SK-N-SH (cell line): Measurements from ENCODE around the gene PLB1. TPM values are rescaled to one million over a fixed set of nuclear protein-coding genes. Genes with fewer than 3 reads are reported as not detected.

Source experiments
- CTCF ChIA-PET: fragments of 300-600, 350-600 bp; formaldehyde crosslinking; extraction: SDS; loops from one replicate; lab custom pipeline; 2021; lab: Yijun Ruan, JAX
- POLR2A ChIA-PET: fragments of 350-600 bp; sonication (Branson Sonifier 250); formaldehyde crosslinking; extraction: SDS; loops from one replicate; lab custom pipeline; 2020; ENCODE audit warnings: antibody characterized with exemption, inconsistent platforms; lab: Yijun Ruan, JAX
- DNase-seq: peaks from one replicate; pipeline ENCODE4 v3.0.0; 2012
- H2AFZ ChIP-seq: fragments of 200-600 bp; sonication (generic); 2 replicates; pipeline ENCODE4 v1.8.1; 2016; ENCODE audit warnings: antibody characterized with exemption, mild to moderate bottlenecking, low read depth
- H3F3A ChIP-seq: fragments of 200-600 bp; sonication (generic); replicated peaks from 2 replicates; pipeline ENCODE3; 2016; ENCODE audit warnings: antibody characterized with exemption, mild to moderate bottlenecking; ENCODE audit not compliant: insufficient read depth
- H3K27ac ChIP-seq, 2 experiments: fragments of 200-500 bp in 1 of 2; fragments of 200-600 bp in 1 of 2; sonication (Bioruptor generic) in 1 of 2; sonication (generic), shearing (Covaris generic) in 1 of 2; 2 replicates each; pipeline versions ENCODE4 v1.5.1 to v1.6.1; 2014 to 2016; ENCODE audit warnings: low read depth in 2 of 2, inconsistent platforms in 1 of 2, low read length in 1 of 2, mild to moderate bottlenecking in 1 of 2, mixed read lengths in 1 of 2
- H3K27me3 ChIP-seq: fragments of 200-600 bp; sonication (generic), shearing (Covaris generic); 2 replicates; pipeline ENCODE4 v1.6.1; 2016; ENCODE audit warnings: mixed run types; ENCODE audit not compliant: insufficient read depth
- H3K36me3 ChIP-seq, 2 experiments: fragments of 200-500 bp in 1 of 2; fragments of 200-600 bp in 1 of 2; sonication (Bioruptor generic) in 1 of 2; sonication (generic) in 1 of 2; replicated peaks in 1 of 2; 2 replicates each; pipeline versions ENCODE3 to v1.5.1; 2014 to 2016; ENCODE audit warnings: low read length in 1 of 2, mild to moderate bottlenecking in 1 of 2; ENCODE audit not compliant: insufficient read depth in 2 of 2, control insufficient read depth in 1 of 2
- H3K4me1 ChIP-seq, 2 experiments: fragments of 200-500 bp in 1 of 2; fragments of 200-600 bp in 1 of 2; sonication (Bioruptor generic) in 1 of 2; sonication (generic), shearing (Covaris generic) in 1 of 2; 2 replicates each; pipeline versions ENCODE4 v1.5.1 to v1.6.1; 2014 to 2016; ENCODE audit warnings: low read depth in 1 of 2, low read length in 1 of 2, mixed run types in 1 of 2; ENCODE audit not compliant: insufficient read depth in 2 of 2, control insufficient read depth in 1 of 2
- H3K4me2 ChIP-seq: fragments of 200-600 bp; sonication (generic), shearing (Covaris generic); 2 replicates; pipeline ENCODE4 v1.6.1; 2017; ENCODE audit warnings: mixed run types
- H3K4me3 ChIP-seq, 2 experiments: fragments of 200-500 bp in 1 of 2; fragments of 200-600 bp in 1 of 2; sonication (Bioruptor generic) in 1 of 2; sonication (generic), shearing (Covaris generic) in 1 of 2; 2 replicates each; pipeline versions ENCODE4 v1.5.1 to v1.8.1; 2014 to 2016; ENCODE audit warnings: low read depth in 2 of 2, inconsistent platforms in 1 of 2, low read length in 1 of 2, mild to moderate bottlenecking in 1 of 2, mixed read lengths in 1 of 2, moderate library complexity in 1 of 2
- H3K79me2 ChIP-seq: fragments of 200-600 bp; sonication (generic); 2 replicates; pipeline ENCODE4 v1.8.1; 2017; ENCODE audit warnings: mild to moderate bottlenecking; ENCODE audit not compliant: insufficient read depth
- H3K9ac ChIP-seq: fragments of 200-600 bp; sonication (generic); 2 replicates; pipeline ENCODE4 v1.6.1; 2017; ENCODE audit warnings: mixed run types
- H3K9me2 ChIP-seq: fragments of 200-600 bp; sonication (generic); 2 replicates; pipeline ENCODE4 v1.6.1; 2017; ENCODE audit warnings: mixed run types
- H3K9me3 ChIP-seq: fragments of 200-600 bp; sonication (generic); 2 replicates; pipeline ENCODE4 v1.6.1; 2017; ENCODE audit warnings: mixed run types, mild to moderate bottlenecking, moderate library complexity
- H4K20me1 ChIP-seq: fragments of 200-600 bp; sonication (generic); 2 replicates; pipeline ENCODE4 v1.6.1; 2017; ENCODE audit warnings: mild to moderate bottlenecking, mixed run types; ENCODE audit not compliant: insufficient read depth
- CTCF ChIP-seq: fragments of 200-600 bp; sonication (generic); IDR thresholded peaks from 2 replicates; pipeline ENCODE4 v1.6.1; 2017; ENCODE audit warnings: antibody characterized with exemption, mild to moderate bottlenecking, moderate library complexity
- EZH2phosphoT487 ChIP-seq: fragments of 200-600 bp; sonication (generic); IDR thresholded peaks from 2 replicates; pipeline ENCODE4 v1.6.1; 2017; ENCODE audit warnings: low read depth, mixed run types, mild to moderate bottlenecking, antibody characterized with exemption, moderate library complexity, borderline replicate concordance
- FOSL2 ChIP-seq: IDR thresholded peaks from 2 replicates; pipeline ENCODE4 v1.4.0; 2012; ENCODE audit warnings: low read depth, mild to moderate bottlenecking, moderate library complexity, borderline replicate concordance
- FOXJ3 ChIP-seq: sonication (generic); formaldehyde crosslinking; IDR thresholded peaks from 2 replicates; pipeline ENCODE4 v1.5.1; 2020; ENCODE audit warnings: mild to moderate bottlenecking, missing genetic modification reagents
- GABPA ChIP-seq: IDR thresholded peaks from 2 replicates; pipeline ENCODE4 v1.4.0; 2012; ENCODE audit warnings: low read depth, mild to moderate bottlenecking
- MAX ChIP-seq: IDR thresholded peaks from 2 replicates; pipeline ENCODE4 v1.4.0; 2012; ENCODE audit warnings: low read depth
- MEF2A ChIP-seq: IDR thresholded peaks from 2 replicates; pipeline ENCODE4 v1.4.0; 2012; ENCODE audit warnings: low read depth, borderline replicate concordance
- MXI1 ChIP-seq: IDR thresholded peaks from 2 replicates; pipeline ENCODE4 v1.6.1; 2012; ENCODE audit warnings: mild to moderate bottlenecking, low read depth, low read length, improper control_type of control experiment
- NFIC ChIP-seq: IDR thresholded peaks from 2 replicates; pipeline ENCODE4 v1.4.0; 2012; ENCODE audit warnings: borderline replicate concordance
- NRF1 ChIP-seq: IDR thresholded peaks from 2 replicates; pipeline ENCODE4 v1.6.1; 2012; ENCODE audit warnings: low read depth, mild to moderate bottlenecking, low read length
- POLR2AphosphoS5 ChIP-seq: IDR thresholded peaks from 2 replicates; pipeline ENCODE4 v1.6.1; 2012; ENCODE audit warnings: low read depth, low read length
- RFX5 ChIP-seq: IDR thresholded peaks from 2 replicates; pipeline ENCODE4 v1.6.1; 2012; ENCODE audit warnings: mild to moderate bottlenecking, improper control_type of control experiment, low read length
- RXRA ChIP-seq: IDR thresholded peaks from 2 replicates; pipeline ENCODE4 v1.4.0; 2012; ENCODE audit warnings: low read depth, mild to moderate bottlenecking, borderline replicate concordance
- SIN3A ChIP-seq: IDR thresholded peaks from 2 replicates; pipeline ENCODE4 v1.6.1; 2012; ENCODE audit warnings: low read depth, mild to moderate bottlenecking, low read length, moderate library complexity, borderline replicate concordance
- USF2 ChIP-seq: fragments of 150-350 bp; IDR thresholded peaks from 2 replicates; pipeline ENCODE4 v1.6.1; 2017; ENCODE audit warnings: antibody characterized with exemption, low read length, low read depth, borderline replicate concordance
- ZBTB33 ChIP-seq: IDR thresholded peaks from 2 replicates; pipeline ENCODE4 v1.4.0; 2012; ENCODE audit warnings: low read depth, borderline replicate concordance
- WGBS: methylation state at CpG from one replicate; pipeline ENCODE4 v1.1.6; 2017; ENCODE audit warnings: low lambda C conversion rate; 5-methylcytosine and 5-hydroxymethylcytosine counted together
- polyA plus RNA-seq, 3 experiments: library from polyadenylated mRNA; depleted of rRNA; stranded (reverse); fragments of >200 nt; gene quantifications; 2 replicates each; pipeline ENCODE4 v1.2.3, GENCODE V29; 2012

Gene PLB1
- polyA plus RNA-seq, 1 of the 3 experiments (the other 2 are of a cell fraction): 0.10 TPM

- TF ChIP-seq SIN3A: no peak
- no peak for TF ChIP-seq ZBTB33
Measured at GRCh38 chr2:28448793-28449100, 47.1 kb upstream of the PLB1 start (continued).

GRCh38 chr2:28449126-28449487 is 46.8 kb upstream of the PLB1 start:
- H3K4me2 ChIP-seq: 0 out of 2 replicates have a peak overlapping the region, but pooled peaks have one; percentile 31
- peak overlapping the region in 1 of 2 experiments; percentile 55; a peak in 1 of 4 replicates for H3K27ac ChIP-seq
- H3F3A ChIP-seq: peaks cover 12% of the 10 kb centered on the region
- H4K20me1 ChIP-seq: no peaks in the 10 kb centered on the region
- ChIA-PET CTCF (interaction anchor here (1.3 kb wide), 1 partner anchor 745 kb away, joined by 4 read pairs; no protein-coding TSS in a partner anchor), POLR2A (no interaction called here)
- DNase-seq: no peak
- no peak overlapping the region for H3K9ac ChIP-seq
- no peaks in the 10 kb centered on the region for H3K36me3 ChIP-seq
- WGBS: 94% methylated on average over 6 of the region's 6 CpGs
- no peaks in the 10 kb centered on the region for H3K9me3 ChIP-seq
- no peaks in the 10 kb centered on the region for H3K9me2 ChIP-seq
- no peak overlapping the region for H3K4me3 ChIP-seq
- no peak overlapping the region for H2AFZ ChIP-seq
- no peaks in the 10 kb centered on the region for H3K79me2 ChIP-seq
- H3K4me1 ChIP-seq: peaks cover 3 to 35% of the 10 kb centered on the region in 2 experiments; a peak in 3 of 4 replicates
- H3K27me3 ChIP-seq: no peaks in the 10 kb centered on the region
- no peak for TF ChIP-seq MXI1
- TF ChIP-seq POLR2AphosphoS5: no peak
- TF ChIP-seq MAX: no peak
- TF ChIP-seq RXRA: no peak
- no peak for TF ChIP-seq NFIC
- no peak for TF ChIP-seq MEF2A
- no peak for TF ChIP-seq NRF1
- TF ChIP-seq RFX5: no peak
- no peak for TF ChIP-seq FOXJ3 (CRISPR knock-in tag)
- no peak for TF ChIP-seq USF2
- no peak for TF ChIP-seq CTCF
- TF ChIP-seq GABPA: no peak
- TF ChIP-seq EZH2phosphoT487: no peak
- no peak for TF ChIP-seq FOSL2
- TF ChIP-seq, all 33 proteins: peak for 0
